Measurements from ENCODE around the gene TENM3. TPM values are rescaled to one million over a fixed set of nuclear protein-coding genes. Genes with fewer than 3 reads are reported as not detected.

Gene TENM3
- total and polyA plus RNA-seq, 12 donors, result 2.6 to 54.4 (median 42.8) TPM

DNA sequence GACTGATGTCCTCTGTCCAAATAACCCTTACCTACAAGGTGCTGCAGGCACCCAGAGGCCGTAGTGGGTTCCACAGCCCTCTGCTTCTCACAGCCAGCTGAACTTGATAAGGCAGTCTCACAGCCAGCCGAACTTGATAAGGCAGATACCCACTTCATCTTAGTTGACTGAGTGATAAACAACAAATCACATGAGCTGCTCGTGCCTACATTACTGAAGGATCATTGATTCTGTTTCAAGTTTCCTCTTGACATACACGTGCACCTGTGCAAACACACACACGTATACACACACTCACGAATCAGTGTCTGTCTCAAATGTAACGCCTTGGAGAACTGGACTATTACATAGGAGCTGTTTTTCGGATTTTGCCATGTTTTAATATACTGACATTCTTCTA, 397.7 kb downstream of the TENM3 start:
- H3K4me3 ChIP-seq, result no peak overlapping the region
- intact Hi-C loops (cut with DNase I), result no loop called here
- no peaks in the 10 kb centered on the region for H3K9me3 ChIP-seq (replicated peaks in 1 of 3)
- WGBS, 4 donors, result 87 to 93% (median 89%) methylated on average over 8 of the region's 8 CpGs
- no peak overlapping the region for H3K27ac ChIP-seq
- no peaks in the 10 kb centered on the region for H3K4me1 ChIP-seq (replicated peaks in 1 of 2)
- TF ChIP-seq POLR2A (IDR thresholded peaks at IDR 0.05), result no peak
- TF ChIP-seq, protein P1, sequence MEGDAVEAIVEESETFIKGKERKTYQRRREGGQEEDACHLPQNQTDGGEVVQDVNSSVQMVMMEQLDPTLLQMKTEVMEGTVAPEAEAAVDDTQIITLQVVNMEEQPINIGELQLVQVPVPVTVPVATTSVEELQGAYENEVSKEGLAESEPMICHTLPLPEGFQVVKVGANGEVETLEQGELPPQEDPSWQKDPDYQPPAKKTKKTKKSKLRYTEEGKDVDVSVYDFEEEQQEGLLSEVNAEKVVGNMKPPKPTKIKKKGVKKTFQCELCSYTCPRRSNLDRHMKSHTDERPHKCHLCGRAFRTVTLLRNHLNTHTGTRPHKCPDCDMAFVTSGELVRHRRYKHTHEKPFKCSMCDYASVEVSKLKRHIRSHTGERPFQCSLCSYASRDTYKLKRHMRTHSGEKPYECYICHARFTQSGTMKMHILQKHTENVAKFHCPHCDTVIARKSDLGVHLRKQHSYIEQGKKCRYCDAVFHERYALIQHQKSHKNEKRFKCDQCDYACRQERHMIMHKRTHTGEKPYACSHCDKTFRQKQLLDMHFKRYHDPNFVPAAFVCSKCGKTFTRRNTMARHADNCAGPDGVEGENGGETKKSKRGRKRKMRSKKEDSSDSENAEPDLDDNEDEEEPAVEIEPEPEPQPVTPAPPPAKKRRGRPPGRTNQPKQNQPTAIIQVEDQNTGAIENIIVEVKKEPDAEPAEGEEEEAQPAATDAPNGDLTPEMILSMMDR (IDR thresholded peaks at IDR 0.05), result no peak
- no peak for DNase-seq
- H3K36me3 ChIP-seq (replicated peaks in 1 of 2), result no peaks in the 10 kb centered on the region
- no peaks in the 10 kb centered on the region for H3K27me3 ChIP-seq

DNA sequence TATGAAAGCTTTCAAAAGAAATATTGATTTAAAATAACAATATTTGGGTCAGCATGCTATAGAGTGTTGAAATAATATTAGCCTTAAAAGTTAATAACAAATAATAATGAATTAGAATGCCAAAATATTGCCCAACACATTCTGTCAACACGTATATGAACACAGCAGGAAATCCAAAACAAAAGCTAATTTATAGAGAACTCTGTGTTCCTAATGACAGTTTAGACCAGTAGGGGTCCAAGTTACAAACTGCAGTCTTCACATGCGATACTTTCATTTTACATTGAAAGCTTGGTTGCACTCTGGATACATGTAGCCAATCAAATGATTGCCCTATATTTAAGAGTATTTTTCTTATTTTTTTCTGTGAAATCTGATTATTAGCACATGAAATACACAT, 399.6 kb downstream of the TENM3 start:
- TF ChIP-seq, protein P1 (IDR thresholded peaks at IDR 0.05), result peak in 1 of 6 experiments; percentile 10
- no peak for TF ChIP-seq POLR2A (IDR thresholded peaks at IDR 0.05)
- H3K4me3 ChIP-seq, result no peak overlapping the region
- WGBS, 4 donors, result 63 to 70% (median 64%) methylated on average over 2 of the region's 2 CpGs
- H3K36me3 ChIP-seq (replicated peaks in 1 of 2), result no peaks in the 10 kb centered on the region
- no peak overlapping the region for H3K27ac ChIP-seq
- intact Hi-C loops (cut with DNase I), result no loop called here
- H3K4me1 ChIP-seq (replicated peaks in 1 of 2), result no peaks in the 10 kb centered on the region
- no peaks in the 10 kb centered on the region for H3K27me3 ChIP-seq
- no peaks in the 10 kb centered on the region for H3K9me3 ChIP-seq (replicated peaks in 1 of 3)
- DNase-seq, result no peak

DNA sequence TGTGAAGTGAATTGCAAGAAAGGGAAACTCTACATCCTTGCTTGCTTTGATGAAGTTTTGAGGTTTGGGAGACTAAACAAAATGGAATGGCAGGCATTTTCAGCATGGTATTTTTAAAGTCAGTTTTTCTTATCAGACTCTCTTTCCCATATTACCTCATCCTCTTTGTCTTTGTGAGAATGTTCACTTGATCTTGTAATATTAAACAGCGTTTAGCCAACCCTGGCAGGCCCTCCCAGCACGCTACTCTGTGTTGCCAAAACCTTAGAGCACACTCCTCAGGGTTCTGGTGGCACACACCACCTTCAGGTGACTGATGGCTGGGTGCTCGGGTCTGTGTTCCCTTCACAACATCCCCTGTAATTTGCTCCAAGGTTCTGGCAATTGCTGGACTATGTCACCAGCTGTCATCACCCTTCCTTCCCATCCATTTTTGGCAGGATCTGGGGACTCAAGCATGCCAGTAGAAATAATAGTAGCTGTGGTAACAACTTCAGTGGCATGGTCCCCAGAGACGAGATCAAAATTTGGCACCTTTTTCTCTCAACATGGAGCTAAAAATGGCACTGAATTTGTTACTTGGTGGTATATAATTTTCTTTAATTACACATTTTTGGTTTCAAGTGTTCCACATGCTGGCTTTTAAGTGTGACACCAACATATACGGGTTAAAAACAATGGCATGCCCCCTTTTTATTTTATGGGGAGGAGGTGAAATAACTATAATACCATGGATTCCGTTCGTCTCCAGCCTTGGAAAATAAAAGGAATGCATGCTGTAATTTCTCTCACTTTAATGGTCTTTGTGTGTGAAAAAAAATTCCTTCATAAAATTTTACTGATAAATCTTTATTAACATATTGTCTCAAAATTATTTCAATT, 400.8 kb downstream of the TENM3 start:
- Histone ChIP-seq H3K27me3 (no peaks in the 10 kb centered on the region), H3K36me3 (replicated peaks in 1 of 2) (no peaks in the 10 kb centered on the region), H3K4me3 (no peak overlapping the region), H3K27ac (no peak overlapping the region), H3K9me3 (replicated peaks in 1 of 3) (no peaks in the 10 kb centered on the region), H3K4me1 (replicated peaks in 1 of 2) (no peaks in the 10 kb centered on the region)
- intact Hi-C loops (cut with DNase I), result no loop called here
- DNase-seq, result peak in 1 of 7 donors; percentile 62
- no peak for TF ChIP-seq POLR2A (IDR thresholded peaks at IDR 0.05)
- TF ChIP-seq, protein P1 (IDR thresholded peaks at IDR 0.05), result no peak
- 85 to 87% (median 87%) methylated on average over 7 of the region's 7 CpGs for WGBS, 4 donors

DNA sequence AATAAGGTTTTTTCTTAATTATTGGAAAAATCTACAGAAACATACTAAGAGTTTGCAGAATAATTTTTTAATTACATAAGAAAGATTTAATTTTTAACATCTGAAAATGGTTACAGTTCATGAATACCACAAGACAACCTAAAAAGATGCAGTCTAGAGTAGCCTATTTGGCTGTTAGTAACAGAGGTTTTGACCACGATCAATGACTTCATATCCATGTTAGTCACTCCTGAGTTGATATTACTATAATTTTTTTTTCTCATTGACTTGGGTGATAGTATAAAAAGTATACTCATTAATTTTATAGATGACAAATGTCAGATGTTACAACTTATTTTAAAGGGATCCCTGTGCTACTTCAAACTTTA, 401.5 kb downstream of the TENM3 start:
- intact Hi-C loops (cut with DNase I), result no loop called here
- Histone ChIP-seq H3K4me1 (replicated peaks in 1 of 2) (no peaks in the 10 kb centered on the region), H3K27me3 (no peaks in the 10 kb centered on the region), H3K36me3 (replicated peaks in 1 of 2) (no peaks in the 10 kb centered on the region), H3K27ac (no peak overlapping the region), H3K4me3 (no peak overlapping the region), H3K9me3 (replicated peaks in 1 of 3) (no peaks in the 10 kb centered on the region)
- no peak for TF ChIP-seq POLR2A (IDR thresholded peaks at IDR 0.05)
- TF ChIP-seq, protein P1 (IDR thresholded peaks at IDR 0.05), result no peak
- WGBS, 4 donors, result 82 to 96% (median 86%) methylated on average over 1 of the region's 1 CpG
- no peak for DNase-seq

Data from adrenal gland (tissue), 12 donors.